Right lobe of liver (tissue), 6 donors: ENCODE data around the gene CDK4. TPM values are rescaled to one million over a fixed set of nuclear protein-coding genes. Genes with fewer than 3 reads are reported as not detected.

Experiments
- ATAC-seq, 4 donors: fragments of 200-7000 bp; cut with Tn5 transposase; one replicate each; pipeline ENCODE4 v1.9.1; 2020; ENCODE audit warnings: mild to moderate bottlenecking in 4 of 4, moderate library complexity in 4 of 4
- DNase-seq, 3 donors: peaks; one replicate each; pipeline ENCODE4 v3.0.0-alpha.2; 2020
- H3K27ac ChIP-seq, 3 donors: fragments of 200-600 bp; one replicate each; pipeline ENCODE4 v1.8.0; 2022
- H3K27me3 ChIP-seq, 2 donors: fragments of 200-600 bp; one replicate each; pipeline ENCODE4 v1.8.0; 2022
- H3K36me3 ChIP-seq, 4 donors: fragments of 200-600 bp; sonication (generic) in 1 of 4; one replicate each; pipeline versions ENCODE4 v1.5.1 to v1.8.0; 2017 to 2022; ENCODE audit warnings: control low read depth in 1 of 4
- H3K4me1 ChIP-seq, 4 donors: fragments of 200-600 bp; sonication (generic) in 1 of 4; one replicate each; pipeline versions ENCODE4 v1.5.1 to v1.8.0; 2017 to 2022; ENCODE audit warnings: control low read depth in 1 of 4
- H3K4me3 ChIP-seq, 3 donors: fragments of 200-600 bp; one replicate each; pipeline ENCODE4 v1.8.0; 2022
- H3K9me3 ChIP-seq, 4 donors: fragments of 200-600 bp; sonication (generic) in 1 of 4; one replicate each; pipeline versions ENCODE4 v1.5.1 to v1.8.0; 2017 to 2022; ENCODE audit warnings: control low read depth in 1 of 4
- CTCF ChIP-seq, 4 donors: fragments of 200-600 bp in 3 of 4; fragments of 450-650 bp in 1 of 4; IDR thresholded peaks; one replicate each; pipeline versions ENCODE4 v1.5.1 to v1.8.0; 2016 to 2022; ENCODE audit warnings: antibody characterized with exemption in 4 of 4, mild to moderate bottlenecking in 2 of 4
- POLR2A ChIP-seq: fragments of 450-650 bp; IDR thresholded peaks from one replicate; pipeline ENCODE4 v1.6.1; 2017; ENCODE audit warnings: antibody characterized with exemption, mild to moderate bottlenecking
- WGBS: methylation state at CpG from one replicate; pipeline ENCODE4 v1.1.6; 2018; ENCODE audit warnings: low coverage, low lambda C conversion rate; ENCODE audit not compliant: insufficient coverage; ENCODE audit errors: missing lambda C conversion rate; 5-methylcytosine and 5-hydroxymethylcytosine counted together
- intact Hi-C, 2 donors: fragments of 100-400 bp; cut with DNase I; formaldehyde crosslinking; loops; one replicate each; pipeline versions ENCODE4 v1.11.2 to v1.14.1; 2022
- total RNA-seq, 6 experiments: library from RNA; depleted of rRNA in 2 of 6; stranded (reverse); fragments of >200 nt in 2 of 6; fragmentation: NEBNext Ultra II Directional in 3 of 6; extraction: Animal tissue kit (Norgen Biotek cat#: 25700) in 3 of 6; gene quantifications; one replicate each; pipeline versions ENCODE4 v1.1.0 to v1.2.4, GENCODE V29; 2016 to 2023
- donor health status: DM: no; HTN: yes; CAD: no.
- donor health status: DM: no; HTN: no; CAD: no.
- donor health status: DM: no; HTN: no; CAD: no.
- donor health status: DM: no; HTN: yes; CAD: no.
- donor health status: DM: no; HTN: yes; CAD: no.

The CDK4 gene
- total RNA-seq, 6 experiments from 2014 or later: 23.3 to 47.3 (median 31.8) TPM

DNA sequence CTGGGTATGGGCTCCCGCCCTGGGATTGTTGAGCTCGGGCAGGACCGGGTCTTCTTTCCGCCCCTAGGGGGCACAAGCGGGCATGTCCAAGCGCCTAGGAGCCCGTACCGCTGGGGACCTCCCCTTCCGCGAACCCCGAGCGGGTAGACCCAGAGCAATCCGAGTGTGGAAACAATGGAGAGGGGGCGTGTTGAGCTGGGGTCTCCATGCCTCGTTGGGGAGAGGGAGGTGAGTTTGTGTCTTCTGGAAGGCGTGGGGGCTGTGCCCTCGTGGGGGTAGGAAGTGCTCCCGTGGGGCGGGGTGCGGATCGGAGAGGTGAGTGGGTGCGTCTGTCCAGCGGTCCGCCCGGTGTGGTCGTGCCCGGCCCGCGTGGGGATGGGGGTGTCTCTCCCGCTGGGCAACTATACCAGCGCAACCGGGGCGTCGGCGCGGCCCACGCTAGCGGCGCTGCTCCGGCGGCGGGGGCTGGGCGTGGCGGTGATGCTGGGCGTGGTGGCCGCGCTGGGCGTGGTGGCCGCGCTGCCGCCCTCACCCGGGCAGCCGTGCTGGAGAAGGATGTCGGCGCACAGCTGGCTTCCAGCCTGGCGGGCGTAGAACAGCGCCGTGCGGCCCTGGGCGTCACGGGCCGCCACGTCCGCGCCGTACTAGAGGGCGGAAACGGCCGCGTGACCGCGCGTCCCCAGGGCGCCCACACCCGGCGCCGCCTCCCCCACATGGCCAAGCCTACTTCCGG is 25.8 kb downstream of the CDK4 start:
- ATAC-seq (peak; percentile 65 to 79 (median 66)), DNase-seq (peak; percentile 57 to 67 (median 64))
- H3K36me3 ChIP-seq: peaks cover 0 to 2% (median 0%) of the 10 kb centered on the region in 4 donors
- peak; percentile 48 to 56 (median 54) for TF ChIP-seq CTCF (IDR thresholded peaks at IDR 0.05)
- no peak for TF ChIP-seq POLR2A
- peak overlapping the region; percentile 36 to 48 (median 43) for H3K4me3 ChIP-seq
- peaks cover 0 to 5% of the 10 kb centered on the region in 2 donors for H3K27me3 ChIP-seq
- intact Hi-C loops: no loop called here
- H3K27ac ChIP-seq: no peak overlapping the region
- H3K9me3 ChIP-seq: no peaks in the 10 kb centered on the region
- 61% methylated on average over 3 of the region's 79 CpGs for WGBS
- H3K4me1 ChIP-seq: peaks cover 0 to 10% (median 0%) of the 10 kb centered on the region in 4 donors

DNA sequence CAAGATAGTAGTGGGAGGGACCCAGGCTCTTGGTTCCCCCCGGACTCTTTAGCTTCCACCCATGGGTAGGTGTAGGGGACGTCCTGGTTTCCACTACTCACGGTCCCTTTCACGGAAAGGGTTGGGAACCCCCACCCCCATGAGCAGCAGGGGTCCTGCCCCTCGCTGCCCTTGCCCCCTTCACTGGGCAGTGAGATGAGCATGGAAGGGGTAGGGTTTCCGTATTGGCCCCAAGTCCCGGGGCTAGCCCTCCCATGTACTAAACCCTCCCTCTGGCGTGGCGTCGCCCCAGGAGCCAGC is 26.3 kb downstream of the CDK4 start:
- Histone ChIP-seq H3K9me3 (no peaks in the 10 kb centered on the region), H3K27ac (no peak overlapping the region), H3K4me3 (peak overlapping the region in 2 of 3 donors; percentile 43 to 48), H3K36me3 (peaks cover 0 to 5% (median under 1%) of the 10 kb centered on the region in 4 donors), H3K27me3 (peaks cover 0 to 5% of the 10 kb centered on the region in 2 donors), H3K4me1 (peaks cover 0 to 10% (median 0%) of the 10 kb centered on the region in 4 donors)
- TF ChIP-seq POLR2A (no peak), CTCF (IDR thresholded peaks at IDR 0.05) (no peak)
- 15% methylated on average over 4 of the region's 10 CpGs for WGBS
- DNase-seq: no peak
- no peak for ATAC-seq
- intact Hi-C loops: no loop called here

DNA sequence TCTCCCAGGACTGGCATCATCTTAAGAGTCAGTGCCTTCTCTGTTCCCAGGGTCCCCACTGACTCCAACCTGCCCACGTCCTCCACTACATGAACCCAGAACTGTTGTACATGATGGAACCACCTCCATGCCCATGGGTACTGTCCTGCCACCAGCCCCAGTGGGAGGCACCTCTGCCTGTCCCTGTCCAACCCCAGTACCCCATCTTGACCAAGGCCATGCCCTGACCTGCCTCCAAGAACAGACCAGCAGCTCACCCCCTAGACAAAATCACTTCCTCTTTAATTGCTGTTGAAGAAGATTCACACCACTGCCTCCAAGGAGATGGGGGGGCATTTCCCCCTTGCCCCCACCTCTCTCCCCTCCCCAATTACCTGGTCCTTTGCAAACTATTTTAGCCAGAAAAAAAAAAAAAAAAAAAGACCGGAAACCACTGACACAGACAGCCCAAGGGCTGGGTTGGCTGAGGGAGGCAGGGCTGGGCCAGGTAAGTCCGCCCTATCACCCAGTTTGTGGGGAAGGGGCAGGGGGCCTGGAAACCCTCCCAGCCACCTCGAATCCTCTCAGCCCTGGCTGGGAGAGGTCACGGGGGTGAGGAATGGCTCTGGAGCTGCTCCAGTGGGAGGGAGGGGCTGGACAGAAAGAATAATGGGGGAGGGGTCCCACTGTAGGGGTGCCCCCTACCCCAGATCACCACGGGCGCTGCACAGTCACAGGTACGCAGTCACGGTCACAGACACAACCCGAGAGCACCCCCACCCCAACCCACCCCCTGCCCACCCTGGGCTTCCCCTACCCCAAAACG is 27.0 kb downstream of the CDK4 start:
- DNase-seq (peak in 1 of 3 donors; percentile 37), ATAC-seq (no peak)
- Histone ChIP-seq H3K27me3 (peaks cover 0 to 5% of the 10 kb centered on the region in 2 donors), H3K27ac (no peak overlapping the region), H3K9me3 (no peaks in the 10 kb centered on the region), H3K4me3 (no peak overlapping the region), H3K4me1 (peaks cover 0 to 10% (median 0%) of the 10 kb centered on the region in 4 donors), H3K36me3 (peaks cover 0 to 12% (median 2%) of the 10 kb centered on the region in 4 donors)
- TF ChIP-seq CTCF (IDR thresholded peaks at IDR 0.05): no peak
- no peak for TF ChIP-seq POLR2A
- 62% methylated on average over 3 of the region's 11 CpGs for WGBS
- intact Hi-C loops: no loop called here

DNA sequence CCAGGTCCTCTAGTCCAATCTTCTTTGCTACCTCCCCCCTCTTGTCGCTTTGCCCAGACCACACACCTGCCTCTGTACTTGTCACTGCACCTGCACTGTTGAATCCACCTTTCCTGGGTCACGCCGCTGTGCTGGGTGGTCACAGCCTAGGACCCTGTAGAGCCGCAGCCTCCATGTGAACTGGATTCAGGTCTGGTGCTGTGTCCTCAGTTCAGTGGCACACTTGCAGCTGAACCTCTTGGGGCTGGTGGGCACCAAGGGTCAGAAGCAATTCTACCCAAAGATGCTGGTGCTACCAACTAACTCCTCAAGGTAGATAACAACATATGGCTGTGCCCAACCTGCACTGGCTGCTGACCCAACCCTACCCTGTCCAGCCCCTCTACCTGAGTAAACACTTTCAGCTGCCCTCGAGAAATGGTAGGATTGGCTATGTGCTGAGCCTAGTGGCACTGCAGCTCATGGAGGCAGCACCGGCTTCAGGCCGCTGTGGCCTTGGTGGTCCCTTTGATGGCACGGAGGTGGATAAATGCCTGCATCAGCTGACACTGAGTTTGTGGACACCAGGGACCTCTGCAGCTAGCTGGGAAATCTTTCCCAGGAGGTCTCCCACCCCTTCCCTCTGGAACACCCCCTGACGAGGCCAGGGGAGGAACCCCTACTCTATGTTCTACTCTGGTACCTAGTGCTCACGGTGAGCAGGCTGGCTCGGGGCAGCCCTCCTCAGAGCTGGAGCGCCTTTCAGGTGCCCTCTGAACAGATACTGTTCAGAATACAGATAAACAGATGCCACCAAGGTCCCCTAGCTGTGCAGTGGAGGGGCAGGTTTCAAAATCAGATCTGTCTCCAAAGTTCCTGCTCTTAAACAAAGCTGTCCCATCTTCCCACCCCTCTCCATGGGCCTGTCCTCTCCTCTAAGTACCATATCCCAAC is 27.8 kb downstream of the CDK4 start:
- TF ChIP-seq POLR2A (no peak), CTCF (IDR thresholded peaks at IDR 0.05) (no peak)
- H3K9me3 ChIP-seq: no peaks in the 10 kb centered on the region
- peaks cover 0 to 21% (median 2%) of the 10 kb centered on the region in 4 donors for H3K36me3 ChIP-seq
- no peak overlapping the region for H3K27ac ChIP-seq
- DNase-seq: peak in 1 of 3 donors; percentile 35
- intact Hi-C loops: no loop called here
- no peak overlapping the region for H3K4me3 ChIP-seq
- peaks cover 0 to 10% (median 0%) of the 10 kb centered on the region in 4 donors for H3K4me1 ChIP-seq
- ATAC-seq: no peak
- H3K27me3 ChIP-seq: peaks cover 0 to 5% of the 10 kb centered on the region in 2 donors
- 60% methylated on average over 1 of the region's 12 CpGs for WGBS
